ENCODE data around the gene PTPN4. TPM values are rescaled to one million over a fixed set of nuclear protein-coding genes. Genes with fewer than 3 reads are reported as not detected.

Gene PTPN4
- total and polyA plus RNA-seq, 2 experiments from 2014 or later, result 19.8 to 24.3 TPM

GRCh38 chr2:119713819-119714490 is 45.8 kb upstream of the PTPN4 start:
- no peak for DNase-seq
- Histone ChIP-seq H2AFZ (no peak overlapping the region), H3K27ac (no peak overlapping the region), H3K9me2 (ENCODE audit: insufficient read depth) (no peaks in the 10 kb centered on the region), H3K4me2 (ENCODE audit: unreplicated experiment) (no peak overlapping the region), H3K79me2 (ENCODE audit: insufficient read depth) (no peaks in the 10 kb centered on the region), H3K4me3 (no peak overlapping the region), H4K20me1 (ENCODE audit: insufficient read depth) (no peaks in the 10 kb centered on the region), H3K9me3 (ENCODE audit: low read depth) (no peaks in the 10 kb centered on the region), H3K9ac (no peak overlapping the region), H3K36me3 (ENCODE audit: low read depth) (no peaks in the 10 kb centered on the region), H3K27me3 (replicated peaks; ENCODE audit: insufficient read depth) (no peaks in the 10 kb centered on the region; the same call in 1 of the 2 replicates), H3F3A (ENCODE audit: insufficient read depth) (no peaks in the 10 kb centered on the region), H3K4me1 (ENCODE audit: insufficient read depth) (no peaks in the 10 kb centered on the region)
- TF ChIP-seq EZH2 (IDR thresholded peaks at IDR 0.05; ENCODE audit: insufficient read depth, poor library complexity, severe bottlenecking) (no peak), EZH2phosphoT487 (IDR thresholded peaks at IDR 0.05; ENCODE audit: insufficient read depth, low read depth) (no peak)
- in situ Hi-C loops (cut with MboI), result no loop called here
- 57 to 61% methylated on average over 7 of the region's 7 CpGs for WGBS, 2 experiments (ENCODE audit: low coverage in 1 of 2, low lambda C conversion rate in 2 of 2, missing lambda C conversion rate in 2 of 2)

GRCh38 chr2:119715409-119716283 is 44.1 kb upstream of the PTPN4 start:
- no peak for TF ChIP-seq EZH2phosphoT487 (IDR thresholded peaks at IDR 0.05; ENCODE audit: insufficient read depth, low read depth)
- TF ChIP-seq EZH2 (IDR thresholded peaks at IDR 0.05; ENCODE audit: insufficient read depth, poor library complexity, severe bottlenecking), result no peak
- no peak overlapping the region for H3K4me2 ChIP-seq (ENCODE audit: unreplicated experiment)
- H2AFZ ChIP-seq, result no peak overlapping the region
- no peak overlapping the region for H3K9ac ChIP-seq
- no peaks in the 10 kb centered on the region for H3F3A ChIP-seq (ENCODE audit: insufficient read depth)
- no peak overlapping the region for H3K4me3 ChIP-seq
- H3K27me3 ChIP-seq (replicated peaks; ENCODE audit: insufficient read depth), result no peaks in the 10 kb centered on the region; the same call in 1 of the 2 replicates
- H3K27ac ChIP-seq, result no peak overlapping the region
- H3K36me3 ChIP-seq (ENCODE audit: low read depth), result no peaks in the 10 kb centered on the region
- H3K9me2 ChIP-seq (ENCODE audit: insufficient read depth), result no peaks in the 10 kb centered on the region
- no peaks in the 10 kb centered on the region for H4K20me1 ChIP-seq (ENCODE audit: insufficient read depth)
- no peak for DNase-seq
- no peaks in the 10 kb centered on the region for H3K4me1 ChIP-seq (ENCODE audit: insufficient read depth)
- H3K79me2 ChIP-seq (ENCODE audit: insufficient read depth), result no peaks in the 10 kb centered on the region
- 83 to 86% methylated on average over 23 of the region's 23 CpGs for whole genome bisulfite sequencing, 2 experiments (ENCODE audit: low coverage in 1 of 2, low lambda C conversion rate in 2 of 2, missing lambda C conversion rate in 2 of 2)
- H3K9me3 ChIP-seq (ENCODE audit: low read depth), result no peaks in the 10 kb centered on the region
- in situ Hi-C loops (cut with MboI), result no loop called here

- H3K27ac ChIP-seq, result no peak overlapping the region
- H3K9me3 ChIP-seq (ENCODE audit: low read depth), result no peaks in the 10 kb centered on the region
- DNase-seq, result no peak
- H3F3A ChIP-seq (ENCODE audit: insufficient read depth), result no peaks in the 10 kb centered on the region
- 56 to 63% methylated on average over 6 of the region's 6 CpGs for WGBS, 2 experiments (ENCODE audit: low coverage in 1 of 2, low lambda C conversion rate in 2 of 2, missing lambda C conversion rate in 2 of 2)
- in situ Hi-C loops (cut with MboI), result no loop called here
- no peaks in the 10 kb centered on the region; the same call in 1 of the 2 replicates for H3K27me3 ChIP-seq (replicated peaks; ENCODE audit: insufficient read depth)
- H2AFZ ChIP-seq, result no peak overlapping the region
- H3K4me2 ChIP-seq (ENCODE audit: unreplicated experiment), result no peak overlapping the region
- H3K79me2 ChIP-seq (ENCODE audit: insufficient read depth), result no peaks in the 10 kb centered on the region
- TF ChIP-seq EZH2 (IDR thresholded peaks at IDR 0.05; ENCODE audit: insufficient read depth, poor library complexity, severe bottlenecking) (no peak), EZH2phosphoT487 (IDR thresholded peaks at IDR 0.05; ENCODE audit: insufficient read depth, low read depth) (no peak)
- H3K4me1 ChIP-seq (ENCODE audit: insufficient read depth), result no peaks in the 10 kb centered on the region
- H3K36me3 ChIP-seq (ENCODE audit: low read depth), result no peaks in the 10 kb centered on the region
- H3K9me2 ChIP-seq (ENCODE audit: insufficient read depth), result no peaks in the 10 kb centered on the region
- H3K9ac ChIP-seq, result no peak overlapping the region
- H3K4me3 ChIP-seq, result no peak overlapping the region
- no peaks in the 10 kb centered on the region for H4K20me1 ChIP-seq (ENCODE audit: insufficient read depth)
Measured at GRCh38 chr2:119716284-119716672, 43.4 kb upstream of the PTPN4 start.

- Histone ChIP-seq H3K9ac (no peak overlapping the region), H3K4me3 (no peak overlapping the region), H3K9me3 (ENCODE audit: low read depth) (no peaks in the 10 kb centered on the region), H3K27me3 (replicated peaks; ENCODE audit: insufficient read depth) (no peaks in the 10 kb centered on the region), H3K27ac (no peak overlapping the region), H3K79me2 (ENCODE audit: insufficient read depth) (no peaks in the 10 kb centered on the region), H3K4me1 (ENCODE audit: insufficient read depth) (no peaks in the 10 kb centered on the region), H2AFZ (no peak overlapping the region), H3F3A (ENCODE audit: insufficient read depth) (no peaks in the 10 kb centered on the region), H3K4me2 (ENCODE audit: unreplicated experiment) (no peak overlapping the region), H4K20me1 (ENCODE audit: insufficient read depth) (no peaks in the 10 kb centered on the region), H3K36me3 (ENCODE audit: low read depth) (no peaks in the 10 kb centered on the region), H3K9me2 (ENCODE audit: insufficient read depth) (no peaks in the 10 kb centered on the region)
- WGBS, 2 experiments (ENCODE audit: low coverage in 1 of 2, low lambda C conversion rate in 2 of 2, missing lambda C conversion rate in 2 of 2), result 74 to 76% methylated on average over 12 of the region's 12 CpGs
- TF ChIP-seq EZH2 (IDR thresholded peaks at IDR 0.05; ENCODE audit: insufficient read depth, poor library complexity, severe bottlenecking) (no peak), EZH2phosphoT487 (IDR thresholded peaks at IDR 0.05; ENCODE audit: insufficient read depth, low read depth) (no peak)
- no peak for DNase-seq
- in situ Hi-C loops (cut with MboI), result no loop called here
Measured at GRCh38 chr2:119718501-119719260, 41.0 kb upstream of the PTPN4 start.
